H4 (cell line): ENCODE results near the gene CT45A2. TPM values are rescaled to one million over a fixed set of nuclear protein-coding genes. Genes with fewer than 3 reads are reported as not detected.
"Not testable (repeated sequence)": the region's sequence is repeated elsewhere in the genome, so short reads cannot be mapped to it uniquely, and the experiment has no call there.

Experiments used
- DNase-seq: peaks from one replicate; pipeline ENCODE4 v3.0.0-alpha.2; 2015; ENCODE audit warnings: low spot score
- total RNA-seq: library from RNA; depleted of rRNA; stranded (reverse); fragments of >200 nt; shearing (Covaris generic); gene quantifications from 2 replicates; pipeline ENCODE4 v1.2.3, GENCODE V29; 2014; rRNA removed

The CT45A2 gene, protein sequence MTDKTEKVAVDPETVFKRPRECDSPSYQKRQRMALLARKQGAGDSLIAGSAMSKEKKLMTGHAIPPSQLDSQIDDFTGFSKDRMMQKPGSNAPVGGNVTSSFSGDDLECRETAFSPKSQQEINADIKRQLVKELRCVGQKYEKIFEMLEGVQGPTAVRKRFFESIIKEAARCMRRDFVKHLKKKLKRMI
- total RNA-seq = not detected in 2 replicates

DNA sequence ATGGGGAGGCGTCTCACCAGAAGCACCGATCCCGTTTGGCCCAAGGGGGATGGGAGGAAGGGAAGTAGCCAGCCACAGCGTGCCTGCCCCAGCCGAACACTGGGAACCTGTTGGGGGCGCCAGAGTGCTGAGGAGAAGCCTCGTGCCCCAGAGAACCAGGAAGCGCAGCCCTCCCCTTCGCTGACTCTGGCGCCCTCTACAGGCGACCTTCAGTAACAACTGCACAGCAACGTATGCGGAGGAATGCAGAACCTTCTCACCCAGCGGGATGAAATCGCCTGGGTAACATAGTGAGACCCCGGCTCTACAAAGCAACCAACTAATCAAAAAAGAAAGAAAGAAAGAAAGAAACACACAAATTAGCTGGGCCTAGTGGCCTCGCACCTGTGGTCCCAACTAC, at the start of gene CT45A2:
TSS of gene CT45A2 (minus strand) at position 101 of the 400 bp plus-strand sequence. CDS start 3,747 bp downstream, outside the sequence.
- not testable (repeated sequence) for DNase-seq

DNA sequence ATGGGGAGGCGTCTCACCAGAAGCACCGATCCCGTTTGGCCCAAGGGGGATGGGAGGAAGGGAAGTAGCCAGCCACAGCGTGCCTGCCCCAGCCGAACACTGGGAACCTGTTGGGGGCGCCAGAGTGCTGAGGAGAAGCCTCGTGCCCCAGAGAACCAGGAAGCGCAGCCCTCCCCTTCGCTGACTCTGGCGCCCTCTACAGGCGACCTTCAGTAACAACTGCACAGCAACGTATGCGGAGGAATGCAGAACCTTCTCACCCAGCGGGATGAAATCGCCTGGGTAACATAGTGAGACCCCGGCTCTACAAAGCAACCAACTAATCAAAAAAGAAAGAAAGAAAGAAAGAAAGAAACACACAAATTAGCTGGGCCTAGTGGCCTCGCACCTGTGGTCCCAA, 34.6 kb upstream of the CT45A2 start, which contains the start of gene CT45A8:
TSS of gene CT45A8 (minus strand) at position 101 of the 400 bp plus-strand sequence. CDS start 3,755 bp downstream, outside the sequence.
- DNase-seq = not testable (repeated sequence)

DNA sequence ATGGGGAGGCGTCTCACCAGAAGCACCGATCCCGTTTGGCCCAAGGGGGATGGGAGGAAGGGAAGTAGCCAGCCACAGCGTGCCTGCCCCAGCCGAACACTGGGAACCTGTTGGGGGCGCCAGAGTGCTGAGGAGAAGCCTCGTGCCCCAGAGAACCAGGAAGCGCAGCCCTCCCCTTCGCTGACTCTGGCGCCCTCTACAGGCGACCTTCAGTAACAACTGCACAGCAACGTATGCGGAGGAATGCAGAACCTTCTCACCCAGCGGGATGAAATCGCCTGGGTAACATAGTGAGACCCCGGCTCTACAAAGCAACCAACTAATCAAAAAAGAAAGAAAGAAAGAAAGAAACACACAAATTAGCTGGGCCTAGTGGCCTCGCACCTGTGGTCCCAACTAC, 17.4 kb upstream of the CT45A2 start, which contains the start of gene CT45A7:
TSS of gene CT45A7 (minus strand) at position 101 of the 400 bp plus-strand sequence. CDS start 3,747 bp downstream, outside the sequence.
- not testable (repeated sequence) for DNase-seq

DNA sequence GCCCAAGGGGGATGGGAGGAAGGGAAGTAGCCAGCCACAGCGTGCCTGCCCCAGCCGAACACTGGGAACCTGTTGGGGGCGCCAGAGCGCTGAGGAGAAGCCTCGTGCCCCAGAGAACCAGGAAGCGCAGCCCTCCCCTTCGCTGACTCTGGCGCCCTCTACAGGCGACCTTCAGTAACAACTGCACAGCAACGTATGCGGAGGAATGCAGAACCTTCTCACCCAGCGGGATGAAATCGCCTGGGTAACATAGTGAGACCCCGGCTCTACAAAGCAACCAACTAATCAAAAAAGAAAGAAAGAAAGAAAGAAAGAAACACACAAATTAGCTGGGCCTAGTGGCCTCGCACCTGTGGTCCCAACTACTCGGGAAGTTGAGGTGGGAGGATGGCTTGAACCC, 17.1 kb downstream of the CT45A2 start, which contains the start of gene CT45A6:
TSS of gene CT45A6 (minus strand) at position 101 of the 400 bp plus-strand sequence. CDS start 3,794 bp downstream, outside the sequence.
- not testable (repeated sequence) for DNase-seq

DNA sequence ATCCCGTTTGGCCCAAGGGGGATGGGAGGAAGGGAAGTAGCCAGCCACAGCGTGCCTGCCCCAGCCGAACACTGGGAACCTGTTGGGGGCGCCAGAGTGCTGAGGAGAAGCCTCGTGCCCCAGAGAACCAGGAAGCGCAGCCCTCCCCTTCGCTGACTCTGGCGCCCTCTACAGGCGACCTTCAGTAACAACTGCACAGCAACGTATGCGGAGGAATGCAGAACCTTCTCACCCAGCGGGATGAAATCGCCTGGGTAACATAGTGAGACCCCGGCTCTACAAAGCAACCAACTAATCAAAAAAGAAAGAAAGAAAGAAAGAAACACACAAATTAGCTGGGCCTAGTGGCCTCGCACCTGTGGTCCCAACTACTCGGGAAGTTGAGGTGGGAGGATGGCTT, 34.4 kb downstream of the CT45A2 start, which contains the start of gene CT45A5:
TSS of gene CT45A5 (minus strand) at position 101 of the 400 bp plus-strand sequence. CDS start 3,774 bp downstream, outside the sequence.
- not testable (repeated sequence) for DNase-seq

DNA sequence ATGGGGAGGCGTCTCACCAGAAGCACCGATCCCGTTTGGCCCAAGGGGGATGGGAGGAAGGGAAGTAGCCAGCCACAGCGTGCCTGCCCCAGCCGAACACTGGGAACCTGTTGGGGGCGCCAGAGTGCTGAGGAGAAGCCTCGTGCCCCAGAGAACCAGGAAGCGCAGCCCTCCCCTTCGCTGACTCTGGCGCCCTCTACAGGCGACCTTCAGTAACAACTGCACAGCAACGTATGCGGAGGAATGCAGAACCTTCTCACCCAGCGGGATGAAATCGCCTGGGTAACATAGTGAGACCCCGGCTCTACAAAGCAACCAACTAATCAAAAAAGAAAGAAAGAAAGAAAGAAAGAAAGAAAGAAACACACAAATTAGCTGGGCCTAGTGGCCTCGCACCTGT, 51.7 kb downstream of the CT45A2 start, which contains the start of gene CT45A3:
TSS of gene CT45A3 (minus strand) at position 101 of the 400 bp plus-strand sequence. CDS start 3,747 bp downstream, outside the sequence.
- DNase-seq = not testable (repeated sequence)

Other genes starting within 250 kb of the CT45A2 start
- not detected in 2 replicates for gene CT45A1, start 106.4 kb downstream of the CT45A2 start, total RNA-seq
- gene CT45A3, start 51.8 kb downstream of the CT45A2 start, total RNA-seq = not detected in 2 replicates
- 0.50 TPM in 1 of 2 replicates, not detected in the other for gene CT45A5, start 34.5 kb downstream of the CT45A2 start, total RNA-seq
- not detected in 2 replicates for gene CT45A6, start 17.2 kb downstream of the CT45A2 start, total RNA-seq
- gene CT45A7, start 17.3 kb upstream of the CT45A2 start, total RNA-seq = not detected in 2 replicates
- gene CT45A8, start 34.5 kb upstream of the CT45A2 start, total RNA-seq = not detected in 2 replicates
- not detected in 2 replicates for gene CT45A9, start 51.8 kb upstream of the CT45A2 start, total RNA-seq
- gene CT45A10, start 73.4 kb upstream of the CT45A2 start, total RNA-seq = 0.43 TPM in 1 of 2 replicates, not detected in the other
- not detected in 2 replicates for gene SAGE1, start 73.7 kb upstream of the CT45A2 start, total RNA-seq
- 24.9 and 32.4 TPM in 2 replicates for gene MMGT1, start 154.0 kb upstream of the CT45A2 start, total RNA-seq
- 19.9 and 22.4 TPM in 2 replicates for gene SLC9A6, start 165.4 kb upstream of the CT45A2 start, total RNA-seq